ENCODE measurements around the gene RNF31.
"Not testable (repeated sequence)": the region's sequence is repeated elsewhere in the genome, so short reads cannot be mapped to it uniquely, and the experiment has no call there.

Gene RNF31

DNA sequence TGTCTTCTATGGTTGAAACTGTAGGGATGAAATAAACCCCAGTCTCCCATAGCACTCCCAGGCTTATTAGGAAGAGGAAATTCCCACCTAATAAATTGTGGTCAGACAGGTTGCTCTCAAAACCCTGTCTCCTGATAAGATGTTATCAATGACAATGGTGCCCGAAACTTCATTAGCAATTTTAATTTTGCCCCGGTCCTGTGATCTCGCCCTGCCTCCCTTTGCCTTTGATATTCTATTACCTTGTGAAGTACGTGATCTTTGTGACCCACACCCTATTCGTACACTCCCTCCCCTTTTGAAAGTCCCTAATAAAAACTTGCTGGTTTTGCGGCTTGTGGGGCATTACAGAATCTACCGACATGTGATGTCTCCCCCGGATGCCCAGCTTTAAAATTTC, 55.2 kb downstream of the RNF31 start:
- not testable (repeated sequence) for DNase-seq (ENCODE audit: low read depth in 2 of 2, low spot score in 1 of 2)

DNA sequence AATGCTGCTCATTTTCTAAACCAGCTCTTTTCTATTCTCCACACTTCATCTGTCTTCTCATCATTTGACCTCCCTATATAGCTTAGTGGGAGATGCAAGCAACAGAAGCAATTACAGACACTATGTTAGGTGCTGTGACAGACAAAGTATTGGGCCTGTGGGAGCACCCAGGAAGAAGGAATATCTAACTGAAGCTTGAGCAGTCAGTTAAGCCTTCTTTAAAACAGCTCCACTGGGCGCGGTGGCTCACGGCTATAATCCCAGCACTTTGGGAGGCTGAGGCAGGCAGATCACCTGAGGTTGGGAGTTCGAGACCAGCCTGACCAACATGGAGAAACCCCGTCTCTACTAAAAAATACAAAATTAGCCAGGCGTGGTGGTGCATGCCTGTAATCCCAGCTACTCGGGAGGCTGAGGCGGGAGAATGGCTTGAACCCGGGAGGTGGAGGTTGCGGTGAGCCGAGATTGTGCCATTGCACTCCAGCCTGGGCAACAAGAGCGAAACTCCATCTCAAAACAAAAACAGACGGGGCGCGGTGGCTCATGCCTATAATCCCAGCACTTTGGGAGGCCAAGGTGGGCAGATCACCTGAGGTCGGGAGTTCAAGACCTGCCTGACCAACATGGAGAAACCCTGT, 56.1 kb downstream of the RNF31 start:
- DNase-seq (ENCODE audit: low read depth in 2 of 2, low spot score in 1 of 2): not testable (repeated sequence)

DNA sequence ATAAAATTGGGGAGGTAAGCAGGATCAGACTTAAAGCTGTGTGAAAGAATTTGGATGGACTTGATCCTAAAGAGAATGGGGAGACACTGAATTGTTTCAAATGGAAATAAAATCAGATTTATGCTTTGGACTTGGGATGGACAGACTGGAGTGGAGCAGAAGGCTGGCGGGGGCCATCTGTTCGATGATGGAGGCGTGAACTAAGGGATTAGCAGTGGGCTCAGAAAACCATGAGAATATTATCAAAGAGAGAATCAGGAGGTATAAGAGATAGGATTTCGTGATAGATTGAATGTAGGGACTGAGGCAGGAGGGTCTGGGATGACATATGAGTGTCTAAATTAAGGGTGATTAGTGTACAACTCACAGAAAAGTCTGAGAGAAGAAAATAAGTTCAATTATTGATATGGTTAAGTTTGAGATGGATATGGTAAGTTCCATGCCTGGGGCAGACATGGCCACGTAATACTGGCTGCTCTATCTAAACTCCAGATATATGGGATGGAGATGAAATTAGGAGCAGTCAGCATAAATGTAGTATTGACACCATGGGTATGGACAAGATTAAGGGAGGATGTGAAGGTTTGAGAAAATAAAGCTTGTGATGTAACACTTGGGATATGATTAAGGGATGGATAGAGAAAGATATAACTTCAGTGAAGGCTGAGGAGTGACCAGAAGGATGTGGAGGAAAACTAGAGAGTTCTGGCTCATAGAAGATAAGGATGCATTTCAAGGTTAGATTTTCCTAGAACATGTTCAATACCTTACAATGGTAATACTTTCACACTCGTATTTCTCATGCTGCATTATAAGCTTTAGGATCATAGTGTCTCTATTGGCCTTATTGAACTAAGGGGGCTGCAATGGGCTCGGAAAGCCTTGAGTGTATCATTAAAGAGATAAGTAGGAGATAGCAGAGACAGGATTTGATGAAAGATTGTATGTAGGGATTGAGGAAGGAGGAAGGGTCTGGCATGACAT, 57.2 kb downstream of the RNF31 start:
- no peak for DNase-seq (ENCODE audit: low read depth in 2 of 2, low spot score in 1 of 2)

DNA sequence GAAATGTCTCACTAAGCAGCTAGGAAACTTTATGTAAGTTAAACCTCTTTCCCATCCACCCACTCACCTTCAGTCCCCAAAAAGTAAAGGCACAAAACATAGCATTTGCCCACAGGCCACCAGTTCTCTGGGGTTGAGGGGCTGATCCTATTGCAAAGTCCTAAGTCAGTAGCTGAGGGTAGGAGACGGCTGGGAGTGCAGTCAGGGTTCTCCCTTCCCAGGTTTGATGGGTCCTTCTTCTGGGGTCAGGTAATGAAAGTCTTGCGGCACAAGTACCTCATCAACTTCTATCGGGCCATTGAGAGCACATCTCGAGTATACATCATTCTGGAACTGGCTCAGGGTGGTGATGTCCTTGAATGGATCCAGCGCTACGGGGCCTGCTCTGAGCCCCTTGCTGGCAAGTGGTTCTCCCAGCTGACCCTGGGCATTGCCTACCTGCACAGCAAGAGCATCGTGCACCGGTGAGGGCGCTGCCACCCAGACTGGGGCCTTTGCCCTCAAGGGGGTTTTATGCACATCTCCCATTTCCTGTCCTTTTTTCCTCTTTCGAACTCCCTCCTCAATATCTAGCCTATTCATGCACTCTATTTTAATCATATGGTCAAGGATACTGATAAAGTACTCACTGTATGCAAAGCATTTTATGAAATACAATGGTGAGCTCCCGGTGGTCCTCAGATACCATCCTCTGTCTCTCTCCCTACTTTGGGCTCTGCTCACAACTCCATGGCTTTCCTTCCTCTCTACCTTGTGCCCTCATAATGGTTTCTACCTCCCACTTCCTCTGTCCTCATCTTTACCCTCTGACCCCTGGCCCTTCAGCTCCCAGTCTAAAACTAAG, 59.2 kb downstream of the RNF31 start:
- DNase-seq (ENCODE audit: low read depth in 2 of 2, low spot score in 1 of 2): no peak

DNA sequence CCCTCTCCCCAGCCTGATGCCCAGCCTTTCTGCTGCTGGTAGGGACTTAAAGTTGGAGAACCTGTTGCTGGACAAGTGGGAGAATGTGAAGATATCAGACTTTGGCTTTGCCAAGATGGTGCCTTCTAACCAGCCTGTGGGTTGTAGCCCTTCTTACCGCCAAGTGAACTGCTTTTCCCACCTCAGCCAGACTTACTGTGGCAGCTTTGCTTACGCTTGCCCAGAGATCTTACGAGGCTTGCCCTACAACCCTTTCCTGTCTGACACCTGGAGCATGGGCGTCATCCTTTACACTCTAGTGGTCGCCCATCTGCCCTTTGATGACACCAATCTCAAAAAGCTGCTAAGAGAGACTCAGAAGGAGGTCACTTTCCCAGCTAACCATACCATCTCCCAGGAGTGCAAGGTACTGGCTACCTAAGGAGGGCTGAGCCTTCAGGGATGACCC, 59.8 kb downstream of the RNF31 start:
- DNase-seq (ENCODE audit: low read depth in 2 of 2, low spot score in 1 of 2): no peak

DNA sequence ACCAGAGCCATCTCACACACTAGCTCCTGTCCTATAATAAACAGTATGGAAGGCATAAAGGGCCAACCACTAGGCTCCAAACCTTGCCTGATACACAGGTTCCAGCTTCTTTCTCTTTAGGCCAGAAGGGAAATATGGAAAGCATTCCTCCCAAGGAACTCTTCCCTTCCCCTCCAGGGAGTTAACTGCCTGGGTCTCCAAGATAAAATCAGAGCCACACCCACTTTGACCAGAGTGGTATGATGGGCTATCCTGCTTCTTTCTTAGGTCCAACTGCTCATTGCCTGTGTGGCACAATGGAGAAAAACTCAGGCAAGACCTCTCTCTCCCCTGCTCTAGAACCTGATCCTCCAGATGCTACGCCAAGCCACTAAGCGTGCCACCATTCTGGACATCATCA, 60.3 kb downstream of the RNF31 start:
- no peak for DNase-seq (ENCODE audit: low read depth in 2 of 2, low spot score in 1 of 2)
